ENCODE measurements around the gene CLIP2. TPM values are rescaled to one million over a fixed set of nuclear protein-coding genes. Genes with fewer than 3 reads are reported as not detected.

CLIP2 gene
- total RNA-seq, 2 experiments from 2014 or later: 3.6 to 6.3 TPM

- POLR2A ChIA-PET: interaction anchor here (1.1 kb wide), 1 partner anchor 9 kb away, joined by 4 read pairs; no protein-coding TSS in a partner anchor
- CTCF ChIA-PET (ENCODE audit: unreplicated experiment): no interaction called here
- H4K20me1 ChIP-seq (ENCODE audit: insufficient read depth, low read length): no peaks in the 10 kb centered on the region
- H3K4me3 ChIP-seq (ENCODE audit: low read depth, low read length, poor library complexity, severe bottlenecking): no peak overlapping the region
- intact Hi-C loops (cut with micrococcal nuclease; ENCODE audit: unreplicated experiment): no loop called here
- no TSS peak for BruUV-seq (replicated peaks)
- TF ChIP-seq, protein P1, sequence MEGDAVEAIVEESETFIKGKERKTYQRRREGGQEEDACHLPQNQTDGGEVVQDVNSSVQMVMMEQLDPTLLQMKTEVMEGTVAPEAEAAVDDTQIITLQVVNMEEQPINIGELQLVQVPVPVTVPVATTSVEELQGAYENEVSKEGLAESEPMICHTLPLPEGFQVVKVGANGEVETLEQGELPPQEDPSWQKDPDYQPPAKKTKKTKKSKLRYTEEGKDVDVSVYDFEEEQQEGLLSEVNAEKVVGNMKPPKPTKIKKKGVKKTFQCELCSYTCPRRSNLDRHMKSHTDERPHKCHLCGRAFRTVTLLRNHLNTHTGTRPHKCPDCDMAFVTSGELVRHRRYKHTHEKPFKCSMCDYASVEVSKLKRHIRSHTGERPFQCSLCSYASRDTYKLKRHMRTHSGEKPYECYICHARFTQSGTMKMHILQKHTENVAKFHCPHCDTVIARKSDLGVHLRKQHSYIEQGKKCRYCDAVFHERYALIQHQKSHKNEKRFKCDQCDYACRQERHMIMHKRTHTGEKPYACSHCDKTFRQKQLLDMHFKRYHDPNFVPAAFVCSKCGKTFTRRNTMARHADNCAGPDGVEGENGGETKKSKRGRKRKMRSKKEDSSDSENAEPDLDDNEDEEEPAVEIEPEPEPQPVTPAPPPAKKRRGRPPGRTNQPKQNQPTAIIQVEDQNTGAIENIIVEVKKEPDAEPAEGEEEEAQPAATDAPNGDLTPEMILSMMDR (conservative IDR thresholded peaks at IDR 0.05; ENCODE audit: low read length): no peak
- no peak for TF ChIP-seq EZH2phosphoT487 (IDR thresholded peaks at IDR 0.05; ENCODE audit: borderline replicate concordance, low read depth, low read length)
- no peak overlapping the region for H3K4me2 ChIP-seq (ENCODE audit: low read length)
- H3K4me1 ChIP-seq (ENCODE audit: insufficient read depth, low read length, poor library complexity, severe bottlenecking): peaks cover 11% of the 10 kb centered on the region
- H3K79me2 ChIP-seq (ENCODE audit: insufficient read depth, low read depth, low read length): no peaks in the 10 kb centered on the region
- no peaks in the 10 kb centered on the region for H3K9me3 ChIP-seq (ENCODE audit: low read length)
- H3K27ac ChIP-seq (ENCODE audit: low read depth, low read length, poor library complexity, severe bottlenecking): no peak overlapping the region
- no peak overlapping the region for H2AFZ ChIP-seq (ENCODE audit: low read length)
- DNase-seq (ENCODE audit: low spot score): peak; percentile 75
- H3K36me3 ChIP-seq (ENCODE audit: insufficient read depth, low read length): no peaks in the 10 kb centered on the region
- H3K9me2 ChIP-seq (ENCODE audit: insufficient read depth, low read length): no peaks in the 10 kb centered on the region
These were observed 76.3 kb downstream of the CLIP2 start for GRCh38 chr7:74365322-74366022.

GRCh38 chr7:74371381-74372341, 82.5 kb downstream of the CLIP2 start:
- TF ChIP-seq, protein P1 (conservative IDR thresholded peaks at IDR 0.05; ENCODE audit: low read length): no peak
- no peak for TF ChIP-seq EZH2phosphoT487 (IDR thresholded peaks at IDR 0.05; ENCODE audit: borderline replicate concordance, low read depth, low read length)
- no TSS peak for BruUV-seq (replicated peaks)
- POLR2A ChIA-PET: interaction anchor here (0.5 to 1.2 kb wide), 6 partner anchors 30 to 372 kb away, joined by 3 to 7 read pairs (median 3); no protein-coding TSS in a partner anchor
- intact Hi-C loops (cut with micrococcal nuclease; ENCODE audit: unreplicated experiment): no loop called here
- H3K36me3 ChIP-seq (ENCODE audit: insufficient read depth, low read length): no peaks in the 10 kb centered on the region
- no peaks in the 10 kb centered on the region for H3K9me3 ChIP-seq (ENCODE audit: low read length)
- DNase-seq (ENCODE audit: low spot score): peak; percentile 84
- CTCF ChIA-PET (ENCODE audit: unreplicated experiment): interaction anchor here (1.0 kb wide), 1 partner anchor 10 kb away, joined by 3 read pairs; no protein-coding TSS in a partner anchor
- peak overlapping the region; percentile 71; the same call in 1 of the 2 replicates for H2AFZ ChIP-seq (ENCODE audit: low read length)
- no peaks in the 10 kb centered on the region for H3K79me2 ChIP-seq (ENCODE audit: insufficient read depth, low read depth, low read length)
- peak overlapping the region; percentile 35 for H3K4me3 ChIP-seq (ENCODE audit: low read depth, low read length, poor library complexity, severe bottlenecking)
- H4K20me1 ChIP-seq (ENCODE audit: insufficient read depth, low read length): no peaks in the 10 kb centered on the region
- peaks cover 26% of the 10 kb centered on the region for H3K4me1 ChIP-seq (ENCODE audit: insufficient read depth, low read length, poor library complexity, severe bottlenecking)
- peak overlapping the region; percentile 69 for H3K4me2 ChIP-seq (ENCODE audit: low read length)
- H3K9me2 ChIP-seq (ENCODE audit: insufficient read depth, low read length): no peaks in the 10 kb centered on the region
- H3K27ac ChIP-seq (ENCODE audit: low read depth, low read length, poor library complexity, severe bottlenecking): peak overlapping the region; percentile 10

Measured in OCI-LY7 (cell line).